Endothelial cell of umbilical vein (primary cell): ENCODE data around the gene TYROBP. TPM values are rescaled to one million over a fixed set of nuclear protein-coding genes. Genes with fewer than 3 reads are reported as not detected.

ENCODE experiments used
- BruUV-seq: library from RNA; stranded (reverse); fragments of 400-500 nt; replicated peaks from 2 replicates; lab custom pipeline; 2021; lab: Mats Ljungman, UMichigan
- CTCF ChIA-PET: fragments of 300-600, 350-600 bp; sonication (Branson Sonifier 250); formaldehyde crosslinking; loops from one replicate; lab custom pipeline; 2021; ENCODE audit warnings: antibody characterized with exemption, inconsistent platforms; lab: Charles Lee
- POLR2A ChIA-PET: fragments of 300-600, 350-600 bp; sonication (Branson Sonifier 250); formaldehyde crosslinking; loops from one replicate; lab custom pipeline; 2021; ENCODE audit warnings: antibody characterized with exemption, inconsistent platforms; lab: Charles Lee
- DNase-seq: peaks from one replicate; pipeline ENCODE4 v3.0.0-alpha.2; 2011; ENCODE audit warnings: low read depth, low spot score
- FAIRE-seq: peaks from 2 replicates; lab custom pipeline; 2011; peaks lifted over from hg19 to GRCh38; lab: Jason Lieb, UNC
- H2AFZ ChIP-seq: 2 replicates; pipeline ENCODE4 v1.6.0; 2012; ENCODE audit warnings: low read depth, low read length, control low read depth, inconsistent platforms
- H3K27ac ChIP-seq: 2 replicates; pipeline ENCODE4 v1.5.1; 2011; ENCODE audit warnings: low read depth, mild to moderate bottlenecking, control low read depth, low read length, moderate library complexity; ENCODE audit not compliant: insufficient read depth
- H3K27me3 ChIP-seq, 2 experiments: 2 replicates each; pipeline versions ENCODE4 v1.6.0 to v1.6.1; 2011; ENCODE audit warnings: low read length in 2 of 2, mixed read lengths in 1 of 2; ENCODE audit not compliant: control insufficient read depth in 2 of 2, insufficient read depth in 2 of 2
- H3K36me3 ChIP-seq, 2 experiments: 2 replicates in 1 of 2; 3 replicates in 1 of 2; pipeline ENCODE4 v1.5.1; 2011; ENCODE audit warnings: low read length in 2 of 2, mild to moderate bottlenecking in 1 of 2, moderate library complexity in 1 of 2; ENCODE audit not compliant: control insufficient read depth in 2 of 2, insufficient read depth in 2 of 2; ENCODE audit errors: extremely low read depth in 1 of 2
- H3K4me1 ChIP-seq: 3 replicates; pipeline ENCODE4 v1.5.1; 2011; ENCODE audit warnings: mild to moderate bottlenecking, low read length; ENCODE audit not compliant: control insufficient read depth, insufficient read depth; ENCODE audit errors: extremely low read depth
- H3K4me2 ChIP-seq: 2 replicates; pipeline ENCODE4 v1.6.1; 2011; ENCODE audit warnings: low read length, control low read depth, mixed read lengths; ENCODE audit not compliant: insufficient read depth
- H3K4me3 ChIP-seq, 3 experiments: fragments of 200-600 bp in 1 of 3; sonication (generic), shearing (Covaris generic) in 1 of 3; replicated peaks in 1 of 3; 2 replicates each; pipeline ENCODE4 v1.5.1; 2011 to 2016; ENCODE audit warnings: control low read depth in 3 of 3, low read length in 3 of 3, mild to moderate bottlenecking in 2 of 3, inconsistent platforms in 1 of 3, low read depth in 1 of 3, moderate library complexity in 1 of 3; ENCODE audit not compliant: insufficient read depth in 1 of 3
- H3K79me2 ChIP-seq: 2 replicates; pipeline ENCODE4 v1.6.0; 2012; ENCODE audit warnings: low read length, inconsistent platforms; ENCODE audit not compliant: control insufficient read depth, insufficient read depth
- H3K9ac ChIP-seq: replicated peaks from 2 replicates; pipeline ENCODE3; 2011; ENCODE audit warnings: low read length, control low read depth; ENCODE audit not compliant: insufficient read depth; ENCODE audit errors: extremely low read depth
- H3K9me1 ChIP-seq: replicated peaks from 3 replicates; pipeline ENCODE4 v1.6.0; 2011; ENCODE audit warnings: mild to moderate bottlenecking, low read length; ENCODE audit not compliant: control insufficient read depth, insufficient read depth; ENCODE audit errors: extremely low read depth
- H3K9me3 ChIP-seq: replicated peaks from 2 replicates; pipeline ENCODE4 v1.5.1; 2012; ENCODE audit warnings: low read length, inconsistent platforms; ENCODE audit not compliant: control insufficient read depth, insufficient read depth
- H4K20me1 ChIP-seq: replicated peaks from 2 replicates; pipeline ENCODE3; 2011; ENCODE audit warnings: mild to moderate bottlenecking, low read length; ENCODE audit not compliant: control insufficient read depth, insufficient read depth; ENCODE audit errors: extremely low read depth
- CTCF ChIP-seq, 2 donors: IDR thresholded peaks; 1 replicate in 1 of 2; 2 replicates in 1 of 2; pipeline ENCODE4 v1.5.1; 2011; ENCODE audit warnings: low read length in 2 of 2, mild to moderate bottlenecking in 2 of 2, moderate library complexity in 2 of 2, control low read depth in 1 of 2, inconsistent platforms in 1 of 2, low read depth in 1 of 2; ENCODE audit not compliant: insufficient read depth in 1 of 2; ENCODE audit errors: extremely low read depth in 1 of 2
- EZH2 ChIP-seq: IDR thresholded peaks from 2 replicates; pipeline ENCODE4 v1.6.1; 2012; ENCODE audit warnings: borderline replicate concordance, low read depth, mild to moderate bottlenecking, moderate library complexity, low read length, inconsistent platforms; ENCODE audit not compliant: severe bottlenecking
- FOS ChIP-seq: IDR thresholded peaks from 2 replicates; pipeline ENCODE4 v1.6.1; 2011; ENCODE audit warnings: mild to moderate bottlenecking, low read length, moderate library complexity, borderline replicate concordance; ENCODE audit not compliant: insufficient read depth
- GATA2 ChIP-seq: IDR thresholded peaks from 2 replicates; pipeline ENCODE4 v1.7.0; 2011; ENCODE audit warnings: low read depth, mild to moderate bottlenecking, moderate library complexity, mixed read lengths, low read length; ENCODE audit not compliant: insufficient read length, insufficient read depth
- JUN ChIP-seq: IDR thresholded peaks from 2 replicates; pipeline ENCODE4 v1.6.1; 2011; ENCODE audit warnings: borderline replicate concordance, low read depth; ENCODE audit not compliant: insufficient read length, insufficient read depth
- MAX ChIP-seq: IDR thresholded peaks from 2 replicates; pipeline ENCODE4 v1.6.1; 2011; ENCODE audit not compliant: insufficient read depth, insufficient read length
- MYC ChIP-seq: IDR thresholded peaks from one replicate; pipeline ENCODE4 v1.6.1; 2011; ENCODE audit warnings: mild to moderate bottlenecking, low read depth, low read length
- POLR2A ChIP-seq: IDR thresholded peaks from 2 replicates; pipeline ENCODE4 v1.6.1; 2012; ENCODE audit warnings: low read depth, mild to moderate bottlenecking, control low read depth, low read length
- POLR2AphosphoS5 ChIP-seq: IDR thresholded peaks from 2 replicates; pipeline ENCODE4 v1.6.1; 2012; ENCODE audit warnings: low read depth, mild to moderate bottlenecking, control low read depth, low read length, moderate library complexity; ENCODE audit not compliant: insufficient read depth
- dilution Hi-C: fragments of 300-500 bp; cut with MboI; formaldehyde crosslinking; loops from one replicate; pipeline ENCODE4 v1.15.0; 2019; ENCODE audit warnings: low sequenced_read_pairs; ENCODE audit not compliant: extremely low pct_ligation_motif_present
- intact Hi-C: fragments of 100-400 bp; cut with micrococcal nuclease; formaldehyde crosslinking; loops from one replicate; pipeline ENCODE4 v1.10.0; 2022
- polyA plus RNA-seq, 4 experiments: library from polyadenylated mRNA; depleted of rRNA in 3 of 4; stranded (reverse) in 3 of 4; unstranded in 1 of 4; fragments of >200 nt; gene quantifications; 2 replicates each; pipeline versions ENCODE4 v1.2.1 to v1.2.3, GENCODE V29; 2011 to 2012; ENCODE audit warnings: missing spikeins in 1 of 4
- total RNA-seq: library from RNA; stranded (reverse); gene quantifications from 2 replicates; pipeline ENCODE4 v1.2.3, GENCODE V29; 2021

TYROBP gene
- total and polyA plus RNA-seq, 2 donors (not counting 3 experiments of a cell fraction or from before 2014, with no cell fraction given) = not detected

- no peak for DNase-seq
- no peak overlapping the region for H3K27ac ChIP-seq
- H3K9ac ChIP-seq = no peak overlapping the region
- H3K4me3 ChIP-seq = no peak overlapping the region
- H3K4me1 ChIP-seq = no peaks in the 10 kb centered on the region
- H2AFZ ChIP-seq = no peak overlapping the region
- H3K9me1 ChIP-seq = no peaks in the 10 kb centered on the region
- no peaks in the 10 kb centered on the region for H3K79me2 ChIP-seq
- ChIA-PET POLR2A (no interaction called here), CTCF (interaction anchor here (0.6 to 1.2 kb wide), 2 partner anchors 50 to 183 kb away, joined by 3 to 5 read pairs; no protein-coding TSS in a partner anchor)
- H4K20me1 ChIP-seq = peaks cover 4% of the 10 kb centered on the region
- FAIRE-seq = no peak
- H3K36me3 ChIP-seq = no peaks in the 10 kb centered on the region
- dilution Hi-C loops = no loop called here
- intact Hi-C loops = no loop called here
- H3K9me3 ChIP-seq = no peaks in the 10 kb centered on the region
- no TSS peak for BruUV-seq
- no peaks in the 10 kb centered on the region for H3K27me3 ChIP-seq
- no peak overlapping the region for H3K4me2 ChIP-seq
- TF ChIP-seq MAX (no peak), POLR2A (no peak), JUN (no peak), GATA2 (no peak), MYC (no peak), EZH2 (no peak), CTCF (IDR thresholded peaks at IDR 0.05; ENCODE audit: extremely low read depth in 1 of 2, insufficient read depth in 1 of 2, low read depth in 1 of 2, low read length in 2 of 2) (no peak), FOS (no peak), POLR2AphosphoS5 (no peak)
Observed at GRCh38 chr19:35943321-35944301, 35.5 kb upstream of the TYROBP start.
